ENCODE results near the gene LHFPL2. TPM values are rescaled to one million over a fixed set of nuclear protein-coding genes. Genes with fewer than 3 reads are reported as not detected.

Gene LHFPL2
- total RNA-seq, 2 donors from 2014 or later: 30.1 to 72.6 TPM

DNA sequence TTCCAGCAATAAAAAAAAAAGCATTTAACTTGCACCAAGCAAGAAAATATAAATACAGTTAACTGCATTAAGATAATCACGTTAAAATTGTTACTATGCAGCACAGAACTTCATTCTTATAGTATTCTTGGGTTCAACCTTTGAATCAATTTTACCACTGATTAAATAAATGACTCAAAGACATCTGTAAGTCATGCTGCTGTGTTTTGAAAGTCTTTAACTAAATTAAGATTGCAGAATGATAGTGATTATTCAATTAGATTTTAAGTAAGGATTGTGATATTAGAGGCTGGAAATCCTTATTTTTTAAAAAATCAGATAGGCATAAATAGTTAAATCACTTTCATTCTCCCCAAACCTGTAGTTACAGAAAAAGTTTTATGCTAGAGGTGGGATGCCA lies 171.8 kb downstream of the LHFPL2 start:
- TF ChIP-seq, protein P1, sequence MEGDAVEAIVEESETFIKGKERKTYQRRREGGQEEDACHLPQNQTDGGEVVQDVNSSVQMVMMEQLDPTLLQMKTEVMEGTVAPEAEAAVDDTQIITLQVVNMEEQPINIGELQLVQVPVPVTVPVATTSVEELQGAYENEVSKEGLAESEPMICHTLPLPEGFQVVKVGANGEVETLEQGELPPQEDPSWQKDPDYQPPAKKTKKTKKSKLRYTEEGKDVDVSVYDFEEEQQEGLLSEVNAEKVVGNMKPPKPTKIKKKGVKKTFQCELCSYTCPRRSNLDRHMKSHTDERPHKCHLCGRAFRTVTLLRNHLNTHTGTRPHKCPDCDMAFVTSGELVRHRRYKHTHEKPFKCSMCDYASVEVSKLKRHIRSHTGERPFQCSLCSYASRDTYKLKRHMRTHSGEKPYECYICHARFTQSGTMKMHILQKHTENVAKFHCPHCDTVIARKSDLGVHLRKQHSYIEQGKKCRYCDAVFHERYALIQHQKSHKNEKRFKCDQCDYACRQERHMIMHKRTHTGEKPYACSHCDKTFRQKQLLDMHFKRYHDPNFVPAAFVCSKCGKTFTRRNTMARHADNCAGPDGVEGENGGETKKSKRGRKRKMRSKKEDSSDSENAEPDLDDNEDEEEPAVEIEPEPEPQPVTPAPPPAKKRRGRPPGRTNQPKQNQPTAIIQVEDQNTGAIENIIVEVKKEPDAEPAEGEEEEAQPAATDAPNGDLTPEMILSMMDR (IDR thresholded peaks at IDR 0.05): no peak
- H3K4me1 ChIP-seq (ENCODE audit: control insufficient read depth in 1 of 2, low read depth in 2 of 2): no peaks in the 10 kb centered on the region
- no peaks in the 10 kb centered on the region for H3K36me3 ChIP-seq
- H3K4me3 ChIP-seq: no peak overlapping the region
- H3K27ac ChIP-seq: no peak overlapping the region
- ATAC-seq (ENCODE audit: insufficient number of reproducible peaks, low FRiP score, low read depth): no peak
- H3K27me3 ChIP-seq (replicated peaks; ENCODE audit: insufficient read depth): no peaks in the 10 kb centered on the region
- DNase-seq (ENCODE audit: low spot score): no peak
- no peaks in the 10 kb centered on the region for H3K9me3 ChIP-seq

DNA sequence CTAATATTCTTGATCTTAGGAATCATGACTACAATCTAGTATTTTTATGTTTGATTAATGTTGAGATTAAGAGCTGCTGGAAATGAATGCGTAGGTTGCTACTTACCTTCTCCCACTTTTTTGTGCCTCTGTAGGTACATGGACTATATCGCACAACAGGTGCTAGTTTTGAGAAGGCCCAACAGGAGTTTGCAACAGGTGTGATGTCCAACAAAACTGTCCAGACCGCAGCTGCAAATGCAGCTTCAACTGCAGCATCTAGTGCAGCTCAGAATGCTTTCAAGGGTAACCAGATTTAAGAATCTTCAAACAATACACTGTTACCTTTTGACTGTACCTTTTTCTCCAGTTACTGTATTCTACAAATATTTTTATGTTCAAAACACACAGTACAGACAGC lies 173.2 kb downstream of the LHFPL2 start:
- Histone ChIP-seq H3K4me1 (ENCODE audit: control insufficient read depth in 1 of 2, low read depth in 2 of 2) (no peaks in the 10 kb centered on the region), H3K27me3 (replicated peaks; ENCODE audit: insufficient read depth) (no peaks in the 10 kb centered on the region), H3K4me3 (no peak overlapping the region), H3K27ac (no peak overlapping the region), H3K9me3 (no peaks in the 10 kb centered on the region), H3K36me3 (no peaks in the 10 kb centered on the region)
- TF ChIP-seq, protein P1 (IDR thresholded peaks at IDR 0.05): no peak
- DNase-seq (ENCODE audit: low spot score) (no peak), ATAC-seq (ENCODE audit: insufficient number of reproducible peaks, low FRiP score, low read depth) (no peak)

DNA sequence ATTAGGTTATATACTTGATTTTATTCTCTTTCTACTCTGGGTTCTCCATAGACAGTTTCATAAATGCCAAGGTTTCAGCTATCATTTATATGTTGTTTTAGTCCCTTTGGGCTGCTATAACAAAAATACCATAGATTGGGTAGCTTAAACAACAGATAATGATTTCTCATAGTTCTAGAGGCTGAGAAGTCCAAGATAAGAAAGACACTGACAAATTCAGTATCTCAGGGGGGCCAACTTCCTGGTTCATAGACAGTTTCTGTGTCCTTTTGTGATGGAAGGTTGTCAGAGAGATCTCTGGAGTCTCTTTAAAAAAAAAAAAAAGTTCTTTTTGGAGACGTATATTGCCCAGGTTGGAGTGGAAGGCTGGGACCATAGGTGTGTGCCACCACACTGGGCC lies 174.8 kb downstream of the LHFPL2 start:
- Histone ChIP-seq H3K27ac (no peak overlapping the region), H3K27me3 (replicated peaks; ENCODE audit: insufficient read depth) (no peaks in the 10 kb centered on the region), H3K4me1 (ENCODE audit: control insufficient read depth in 1 of 2, low read depth in 2 of 2) (no peaks in the 10 kb centered on the region), H3K36me3 (no peaks in the 10 kb centered on the region), H3K4me3 (no peak overlapping the region), H3K9me3 (no peaks in the 10 kb centered on the region)
- ATAC-seq (ENCODE audit: insufficient number of reproducible peaks, low FRiP score, low read depth) (no peak), DNase-seq (ENCODE audit: low spot score) (no peak)
- TF ChIP-seq, protein P1 (IDR thresholded peaks at IDR 0.05): no peak

DNA sequence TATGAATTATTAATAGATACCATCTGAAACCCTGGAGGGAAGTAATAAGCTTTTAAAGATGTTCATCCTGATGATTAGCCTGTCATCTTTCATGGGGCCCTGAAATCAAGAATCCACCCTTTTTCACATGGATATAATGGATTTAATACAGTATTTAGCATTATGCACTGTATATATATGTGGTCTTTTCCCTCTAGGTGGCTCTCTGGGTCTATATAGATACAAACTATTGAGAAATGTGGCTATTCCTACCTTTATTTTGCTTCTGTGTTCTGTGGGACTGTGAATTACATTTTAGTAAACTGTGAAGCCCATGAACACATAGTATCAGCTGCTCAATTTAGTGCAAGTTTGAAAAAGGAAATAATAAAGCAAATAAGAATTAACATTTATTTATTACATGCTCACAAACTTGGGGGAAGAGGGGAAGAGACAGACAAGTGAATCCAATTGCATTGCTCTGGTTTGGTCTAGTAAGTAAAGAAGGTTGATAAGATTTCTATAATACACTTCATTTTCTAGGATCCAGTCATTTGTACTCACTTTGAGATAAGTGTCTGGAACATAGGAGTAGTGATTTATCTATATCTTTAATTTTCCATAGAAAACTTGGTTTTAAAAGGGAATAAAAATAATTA lies 176.0 kb downstream of the LHFPL2 start:
- no peak overlapping the region for H3K4me3 ChIP-seq
- no peaks in the 10 kb centered on the region for H3K4me1 ChIP-seq (ENCODE audit: control insufficient read depth in 1 of 2, low read depth in 2 of 2)
- no peaks in the 10 kb centered on the region for H3K36me3 ChIP-seq
- no peaks in the 10 kb centered on the region for H3K9me3 ChIP-seq
- TF ChIP-seq, protein P1 (IDR thresholded peaks at IDR 0.05): no peak
- DNase-seq (ENCODE audit: low spot score): no peak
- no peak for ATAC-seq (ENCODE audit: insufficient number of reproducible peaks, low FRiP score, low read depth)
- H3K27me3 ChIP-seq (replicated peaks; ENCODE audit: insufficient read depth): no peaks in the 10 kb centered on the region
- H3K27ac ChIP-seq: no peak overlapping the region

DNA sequence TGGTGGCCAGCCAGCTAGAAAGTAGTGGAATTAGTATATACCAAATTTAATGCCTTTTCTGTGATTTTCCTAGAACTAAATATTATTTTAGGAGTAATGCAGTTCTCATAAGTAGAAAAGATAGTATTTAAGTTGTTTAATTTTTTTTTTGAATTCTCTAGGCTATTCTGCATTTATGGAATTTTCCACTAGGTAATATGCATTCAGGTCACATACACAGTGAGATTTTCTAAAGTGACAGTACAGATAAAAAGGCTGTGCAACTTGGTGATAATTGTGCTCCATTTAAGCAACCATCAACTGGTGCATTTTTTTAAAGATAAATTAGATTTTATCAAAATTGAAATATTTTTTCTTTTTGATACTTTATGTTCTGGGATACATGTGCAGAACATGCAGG lies 176.7 kb downstream of the LHFPL2 start:
- no peak for ATAC-seq (ENCODE audit: insufficient number of reproducible peaks, low FRiP score, low read depth)
- H3K4me3 ChIP-seq: no peak overlapping the region

More for the DNA sequence above, 176.7 kb downstream of the LHFPL2 start:
- Histone ChIP-seq H3K4me1 (ENCODE audit: control insufficient read depth in 1 of 2, low read depth in 2 of 2) (no peaks in the 10 kb centered on the region), H3K27ac (no peak overlapping the region), H3K36me3 (no peaks in the 10 kb centered on the region), H3K27me3 (replicated peaks; ENCODE audit: insufficient read depth) (no peaks in the 10 kb centered on the region), H3K9me3 (no peaks in the 10 kb centered on the region)
- TF ChIP-seq, protein P1 (IDR thresholded peaks at IDR 0.05): no peak
- no peak for DNase-seq (ENCODE audit: low spot score)
